Mucosa of descending colon (tissue), 3 donors: ENCODE results near the gene COX6B1. TPM values are rescaled to one million over a fixed set of nuclear protein-coding genes. Genes with fewer than 3 reads are reported as not detected.

Experiments
- ATAC-seq: fragments of 200-7000 bp; cut with Tn5 transposase; one replicate; pipeline ENCODE4 v1.9.1; 2020; ENCODE audit warnings: mild to moderate bottlenecking, moderate library complexity
- DNase-seq, 3 donors: peaks; one replicate each; pipeline ENCODE4 v3.0.0-alpha.2; 2020
- H3K36me3 ChIP-seq: fragments of 200-600 bp; one replicate; pipeline ENCODE4 v1.8.0; 2021; ENCODE audit warnings: low read depth, mild to moderate bottlenecking
- H3K4me1 ChIP-seq: fragments of 200-600 bp; one replicate; pipeline ENCODE4 v1.8.0; 2021; ENCODE audit warnings: low read depth, mild to moderate bottlenecking
- H3K4me3 ChIP-seq: fragments of 200-600 bp; one replicate; pipeline ENCODE4 v1.8.0; 2021; ENCODE audit warnings: mild to moderate bottlenecking
- H3K9me3 ChIP-seq: fragments of 200-600 bp; one replicate; pipeline ENCODE4 v1.8.0; 2021; ENCODE audit warnings: mild to moderate bottlenecking
- CTCF ChIP-seq: fragments of 200-600 bp; IDR thresholded peaks from one replicate; pipeline ENCODE4 v1.8.0; 2022; ENCODE audit warnings: antibody characterized with exemption, mild to moderate bottlenecking
- intact Hi-C, 2 donors: fragments of 100-400 bp; cut with DNase I in 1 of 2; cut with micrococcal nuclease in 1 of 2; formaldehyde crosslinking; loops; one replicate each; pipeline versions ENCODE4 v1.11.0 to v1.11.1; 2022; cut with DNase I, micrococcal nuclease
- total RNA-seq, 3 donors: library from RNA; stranded (reverse); fragmentation: NEBNext Ultra II Directional in 2 of 3; extraction: Animal tissue kit (Norgen Biotek cat#: 25700) in 2 of 3; gene quantifications; one replicate each; pipeline versions ENCODE4 v1.2.1 to v1.2.4, GENCODE V29; 2021 to 2023
- donor health status: DM: no; HTN: no; CAD: no; lungs with moderate emphysema.
- donor health status: DM: no; HTN: no; CAD: no.
- donor health status: DM: no; HTN: yes; CAD: no.

COX6B1 gene
- total RNA-seq, 3 donors from 2014 or later = 460 to 939 (median 669) TPM

GRCh38 chr19:35669566-35669965, 21.4 kb downstream of the COX6B1 start:
- TF ChIP-seq CTCF = no peak
- Histone ChIP-seq H3K9me3 (no peaks in the 10 kb centered on the region), H3K4me1 (no peaks in the 10 kb centered on the region), H3K36me3 (no peaks in the 10 kb centered on the region), H3K4me3 (no peak overlapping the region)
- intact Hi-C loops = no loop called here
- DNase-seq = no peak
- ATAC-seq = no peak

- H3K9me3 ChIP-seq = no peaks in the 10 kb centered on the region
- no peaks in the 10 kb centered on the region for H3K36me3 ChIP-seq
- no peak overlapping the region for H3K4me3 ChIP-seq
- DNase-seq = no peak
- ATAC-seq = no peak
- TF ChIP-seq CTCF = no peak
- H3K4me1 ChIP-seq = no peaks in the 10 kb centered on the region
- intact Hi-C loops = no loop called here
Observed at GRCh38 chr19:35669974-35670373, 21.9 kb downstream of the COX6B1 start.

- no peak for TF ChIP-seq CTCF
Observed at GRCh38 chr19:35670686-35671085, 22.6 kb downstream of the COX6B1 start.

GRCh38 chr19:35671818-35672217, 23.7 kb downstream of the COX6B1 start:
- intact Hi-C loops = no loop called here
- Histone ChIP-seq H3K4me1 (no peaks in the 10 kb centered on the region), H3K4me3 (no peak overlapping the region), H3K9me3 (no peaks in the 10 kb centered on the region), H3K36me3 (no peaks in the 10 kb centered on the region)
- DNase-seq = no peak
- TF ChIP-seq CTCF = no peak
- no peak for ATAC-seq

More at GRCh38 chr19:35670686-35671085, 22.6 kb downstream of the COX6B1 start:
- ATAC-seq = no peak
- intact Hi-C loops = no loop called here
- H3K4me3 ChIP-seq = no peak overlapping the region
- H3K9me3 ChIP-seq = no peaks in the 10 kb centered on the region
- no peaks in the 10 kb centered on the region for H3K4me1 ChIP-seq
- H3K36me3 ChIP-seq = no peaks in the 10 kb centered on the region
- DNase-seq = no peak

GRCh38 chr19:35673121-35673804, 25.1 kb downstream of the COX6B1 start:
- TF ChIP-seq CTCF = no peak
- Histone ChIP-seq H3K4me1 (no peaks in the 10 kb centered on the region), H3K4me3 (no peak overlapping the region), H3K36me3 (no peaks in the 10 kb centered on the region), H3K9me3 (no peaks in the 10 kb centered on the region)
- ATAC-seq (peak; percentile 70), DNase-seq (peak in 2 of 3 donors; percentile 16 to 41)
- intact Hi-C loops = no loop called here
